Measurements from ENCODE around the gene MORN5.

MORN5 gene

GRCh38 chr9:122119721-122120120, 40.0 kb upstream of the MORN5 start:
- no peak overlapping the region for H3K4me3 ChIP-seq (ENCODE audit: low read depth, low read length)
- TF ChIP-seq MAX (IDR thresholded peaks at IDR 0.05; ENCODE audit: low read depth, low read length) (no peak), MYC (IDR thresholded peaks at IDR 0.05; ENCODE audit: low read depth, low read length) (no peak), POLR2A (IDR thresholded peaks at IDR 0.05; ENCODE audit: extremely low read depth, insufficient read length) (no peak)
- TF ChIP-seq, protein P1, sequence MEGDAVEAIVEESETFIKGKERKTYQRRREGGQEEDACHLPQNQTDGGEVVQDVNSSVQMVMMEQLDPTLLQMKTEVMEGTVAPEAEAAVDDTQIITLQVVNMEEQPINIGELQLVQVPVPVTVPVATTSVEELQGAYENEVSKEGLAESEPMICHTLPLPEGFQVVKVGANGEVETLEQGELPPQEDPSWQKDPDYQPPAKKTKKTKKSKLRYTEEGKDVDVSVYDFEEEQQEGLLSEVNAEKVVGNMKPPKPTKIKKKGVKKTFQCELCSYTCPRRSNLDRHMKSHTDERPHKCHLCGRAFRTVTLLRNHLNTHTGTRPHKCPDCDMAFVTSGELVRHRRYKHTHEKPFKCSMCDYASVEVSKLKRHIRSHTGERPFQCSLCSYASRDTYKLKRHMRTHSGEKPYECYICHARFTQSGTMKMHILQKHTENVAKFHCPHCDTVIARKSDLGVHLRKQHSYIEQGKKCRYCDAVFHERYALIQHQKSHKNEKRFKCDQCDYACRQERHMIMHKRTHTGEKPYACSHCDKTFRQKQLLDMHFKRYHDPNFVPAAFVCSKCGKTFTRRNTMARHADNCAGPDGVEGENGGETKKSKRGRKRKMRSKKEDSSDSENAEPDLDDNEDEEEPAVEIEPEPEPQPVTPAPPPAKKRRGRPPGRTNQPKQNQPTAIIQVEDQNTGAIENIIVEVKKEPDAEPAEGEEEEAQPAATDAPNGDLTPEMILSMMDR (IDR thresholded peaks at IDR 0.05; ENCODE audit: low read depth, low read length), result no peak
- no peak for DNase-seq (ENCODE audit: low read depth)

- TF ChIP-seq POLR2A (IDR thresholded peaks at IDR 0.05; ENCODE audit: extremely low read depth, insufficient read length) (no peak), MAX (IDR thresholded peaks at IDR 0.05; ENCODE audit: low read depth, low read length) (no peak), MYC (IDR thresholded peaks at IDR 0.05; ENCODE audit: low read depth, low read length) (no peak)
- TF ChIP-seq, protein P1 (IDR thresholded peaks at IDR 0.05; ENCODE audit: low read depth, low read length), result no peak
- DNase-seq (ENCODE audit: low read depth), result no peak
- no peak overlapping the region for H3K4me3 ChIP-seq (ENCODE audit: low read depth, low read length)
Measured at GRCh38 chr9:122120316-122121071, 39.2 kb upstream of the MORN5 start.

DNA sequence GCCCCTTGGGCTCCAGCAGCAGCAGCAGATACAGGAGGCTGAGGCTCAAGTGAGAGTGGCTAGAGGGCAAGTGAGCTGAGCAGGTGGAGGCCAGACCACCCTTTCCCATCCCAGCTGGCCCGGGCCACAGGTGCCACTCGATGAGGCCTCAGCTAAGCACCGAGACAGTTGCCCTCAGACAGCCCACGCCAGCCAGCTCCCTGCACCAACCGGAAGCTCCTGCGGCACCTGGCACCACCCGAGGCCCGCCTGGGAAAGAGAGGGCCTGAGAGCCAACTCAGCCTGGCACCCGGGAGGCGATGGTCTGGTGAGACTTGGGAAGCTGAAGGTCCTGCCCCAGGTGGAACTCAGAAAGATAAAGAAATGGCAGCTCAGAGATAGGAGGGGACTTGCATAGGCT, 38.3 kb upstream of the MORN5 start:
- no peak for TF ChIP-seq MYC (IDR thresholded peaks at IDR 0.05; ENCODE audit: low read depth, low read length)
- TF ChIP-seq MAX (IDR thresholded peaks at IDR 0.05; ENCODE audit: low read depth, low read length), result no peak
- TF ChIP-seq, protein P1 (IDR thresholded peaks at IDR 0.05; ENCODE audit: low read depth, low read length), result no peak
- TF ChIP-seq POLR2A (IDR thresholded peaks at IDR 0.05; ENCODE audit: extremely low read depth, insufficient read length), result no peak
- H3K4me3 ChIP-seq (ENCODE audit: low read depth, low read length), result no peak overlapping the region

DNA sequence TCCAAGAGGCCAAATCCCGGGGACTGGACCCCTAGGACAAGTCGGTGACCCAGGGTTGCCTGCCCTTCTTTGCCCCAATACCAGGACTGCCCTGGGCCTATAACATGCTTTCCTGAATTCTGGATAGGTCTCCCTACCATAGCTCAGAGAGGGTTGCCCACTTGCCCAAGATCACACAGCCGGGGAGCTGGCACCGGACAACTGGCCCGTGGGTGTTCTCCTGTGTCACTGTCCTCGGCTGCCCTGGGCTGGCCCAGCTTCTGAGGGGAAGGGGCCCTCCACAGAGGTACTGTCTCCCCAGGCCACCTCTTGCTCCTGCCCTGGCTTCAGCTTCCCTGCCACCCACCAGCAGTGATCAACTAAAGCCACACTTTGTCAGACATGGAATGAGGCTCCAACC, 37.8 kb upstream of the MORN5 start:
- TF ChIP-seq MAX (IDR thresholded peaks at IDR 0.05; ENCODE audit: low read depth, low read length) (no peak), MYC (IDR thresholded peaks at IDR 0.05; ENCODE audit: low read depth, low read length) (no peak), POLR2A (IDR thresholded peaks at IDR 0.05; ENCODE audit: extremely low read depth, insufficient read length) (no peak)
- TF ChIP-seq, protein P1 (IDR thresholded peaks at IDR 0.05; ENCODE audit: low read depth, low read length), result no peak
- no peak for DNase-seq (ENCODE audit: low read depth)
- H3K4me3 ChIP-seq (ENCODE audit: low read depth, low read length), result no peak overlapping the region

More for the DNA sequence above, 38.3 kb upstream of the MORN5 start:
- no peak for DNase-seq (ENCODE audit: low read depth)

- peak; percentile 19 for DNase-seq (ENCODE audit: low read depth)
- H3K4me3 ChIP-seq (ENCODE audit: low read depth, low read length), result no peak overlapping the region
- TF ChIP-seq POLR2A (IDR thresholded peaks at IDR 0.05; ENCODE audit: extremely low read depth, insufficient read length) (no peak), MAX (IDR thresholded peaks at IDR 0.05; ENCODE audit: low read depth, low read length) (no peak), MYC (IDR thresholded peaks at IDR 0.05; ENCODE audit: low read depth, low read length) (no peak)
- TF ChIP-seq, protein P1 (IDR thresholded peaks at IDR 0.05; ENCODE audit: low read depth, low read length), result no peak
Measured at GRCh38 chr9:122122468-122122867, 37.2 kb upstream of the MORN5 start.
